Uterus (tissue), 2 donors: ENCODE results near the gene CIDEB.

ENCODE experiments used
- CTCF ChIP-seq, 4 experiments: fragments of 200-600 bp in 2 of 4; fragments of 450-650 bp in 2 of 4; sonication (generic) in 2 of 4; IDR thresholded peaks; one replicate each; pipeline ENCODE4 v1.5.1; 2016 to 2019; ENCODE audit warnings: antibody characterized with exemption in 4 of 4, mild to moderate bottlenecking in 2 of 4, moderate library complexity in 1 of 4
- POLR2A ChIP-seq, 2 donors: fragments of 450-650 bp; IDR thresholded peaks; one replicate each; pipeline ENCODE4 v1.6.1; 2016; ENCODE audit warnings: antibody characterized with exemption in 2 of 2, mild to moderate bottlenecking in 1 of 2, moderate library complexity in 1 of 2

DNA sequence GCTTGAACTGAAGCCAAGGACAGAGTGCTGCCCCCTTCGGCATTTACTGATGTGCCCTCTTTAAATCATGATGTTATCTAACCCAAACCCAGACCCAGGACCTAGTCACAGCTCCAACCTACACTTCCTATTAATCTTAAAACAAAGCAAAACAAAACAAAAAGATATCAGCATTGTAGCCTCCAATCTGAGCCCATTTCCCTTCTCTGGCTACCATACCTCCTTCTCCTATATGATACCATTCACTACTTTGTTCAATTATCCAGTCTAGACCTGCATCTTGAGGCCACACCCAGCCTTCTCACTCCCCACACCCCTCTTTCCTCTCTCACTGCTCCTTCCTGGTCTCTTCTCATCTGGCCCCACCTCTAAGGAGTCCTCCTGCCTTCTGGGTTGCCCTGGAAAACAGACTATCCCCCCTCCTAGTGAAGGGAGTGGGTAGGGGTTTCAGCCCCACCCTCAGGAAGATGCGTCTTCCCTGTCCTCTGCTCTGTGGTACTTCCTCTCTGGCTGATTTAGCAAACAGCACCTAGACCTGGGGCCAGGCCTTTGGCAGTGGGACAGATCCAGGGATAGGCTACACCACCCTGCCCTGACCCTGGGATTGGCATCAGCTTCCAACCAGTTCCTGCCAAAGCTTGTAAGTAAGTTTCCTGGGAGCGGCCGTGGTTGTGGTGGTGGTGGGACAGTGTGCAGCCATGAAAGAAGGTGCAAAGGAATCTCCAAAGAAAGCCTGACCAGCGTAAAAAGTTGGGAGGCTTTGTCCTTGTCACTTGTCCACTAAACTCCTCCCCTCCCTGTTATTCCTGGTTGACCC, 6.8 kb upstream of the CIDEB start:
- TF ChIP-seq CTCF (IDR thresholded peaks at IDR 0.05) (no peak), POLR2A (IDR thresholded peaks at IDR 0.05) (no peak)
